HepG2 (cell line): ENCODE data around the gene FAM117A. TPM values are rescaled to one million over a fixed set of nuclear protein-coding genes. Genes with fewer than 3 reads are reported as not detected.

ENCODE experiments used
- PCBP2 ChIP-seq: fragments of 200-400 bp; formaldehyde crosslinking; optimal IDR thresholded peaks from 2 replicates; pipeline ENCODE3; 2018; ENCODE audit warnings: low read length, low read depth; ENCODE audit not compliant: poor library complexity, severe bottlenecking
- RBAK ChIP-seq: sonication (generic); formaldehyde crosslinking; IDR thresholded peaks from 2 replicates; pipeline ENCODE4 v1.5.1; 2020; ENCODE audit warnings: mild to moderate bottlenecking, missing genetic modification reagents
- SMYD3 ChIP-seq: sonication (generic); formaldehyde crosslinking; IDR thresholded peaks from 2 replicates; pipeline ENCODE4 v1.8.1; 2023; ENCODE audit warnings: mild to moderate bottlenecking, missing genetic modification reagents
- ZNF143 ChIP-seq: sonication (generic); formaldehyde crosslinking; IDR thresholded peaks from 2 replicates; pipeline ENCODE4 v1.4.0; 2020; ENCODE audit warnings: missing genetic modification reagents
- ZNF331 ChIP-seq: sonication (generic); formaldehyde crosslinking; IDR thresholded peaks from 2 replicates; pipeline ENCODE4 v1.4.0; 2020; ENCODE audit warnings: missing genetic modification reagents
- ZNF446 ChIP-seq: sonication (generic); formaldehyde crosslinking; IDR thresholded peaks from 2 replicates; pipeline ENCODE4 v1.5.0; 2020; ENCODE audit warnings: mild to moderate bottlenecking, missing genetic modification reagents
- polyA plus RNA-seq, 8 experiments: library from polyadenylated mRNA; depleted of rRNA in 3 of 8; stranded (reverse) in 7 of 8; unstranded in 1 of 8; fragments of >200 nt; fragmentation: Illumina TruSeq in 4 of 8; extraction: Trizol in 4 of 8; gene quantifications; 2 replicates each; pipeline versions ENCODE4 v1.2.1 to v1.2.3, GENCODE V29; 2011 to 2016; ENCODE audit warnings: low read depth in 4 of 8, missing spikeins in 1 of 8, mixed read lengths in 1 of 8; ENCODE audit not compliant: insufficient read depth in 1 of 8
- total RNA-seq, 5 experiments: library from RNA; depleted of rRNA; stranded (reverse); fragments of >200 nt; fragmentation: Illumina TruSeq; extraction: Trizol; gene quantifications; 2 replicates each; pipeline ENCODE4 v1.2.3, GENCODE V29; 2016; ENCODE audit warnings: low read depth in 1 of 5
- TF ChIP-seq, protein P1 (sequence below): sonication (generic); formaldehyde crosslinking; IDR thresholded peaks from 2 replicates; pipeline ENCODE4 v1.5.0; 2020; ENCODE audit warnings: mild to moderate bottlenecking, missing genetic modification reagents, borderline replicate concordance
- TF ChIP-seq, protein P2 (sequence below): sonication (generic); formaldehyde crosslinking; IDR thresholded peaks from 2 replicates; pipeline ENCODE4 v1.4.0; 2020; ENCODE audit warnings: missing genetic modification reagents; ENCODE audit errors: not compliant biosample characterization
- TF ChIP-seq, protein P3 (sequence below): sonication (generic); formaldehyde crosslinking; IDR thresholded peaks from 2 replicates; pipeline ENCODE4 v1.4.0; 2020; ENCODE audit warnings: missing genetic modification reagents, borderline replicate concordance
- TF ChIP-seq, protein P4 (sequence below): sonication (generic); formaldehyde crosslinking; IDR thresholded peaks from 2 replicates; pipeline ENCODE4 v1.4.0; 2020; ENCODE audit warnings: mild to moderate bottlenecking, missing genetic modification reagents, borderline replicate concordance
- TF ChIP-seq, protein P5 (sequence below): IDR thresholded peaks from 2 replicates; pipeline ENCODE4 v1.6.1; 2018; ENCODE audit warnings: missing genetic modification reagents, mild to moderate bottlenecking, missing compliant biosample characterization
- TF ChIP-seq, protein P6 (sequence below): sonication (generic); formaldehyde crosslinking; conservative IDR thresholded peaks from 2 replicates; pipeline ENCODE4 v1.8.0; 2022; ENCODE audit warnings: missing genetic modification reagents

The FAM117A gene
- total and polyA plus RNA-seq, 2 of the 13 experiments (the other 11 are each of a cell fraction or from before 2014, with no cell fraction given), result 12.1 to 19.8 TPM

DNA sequence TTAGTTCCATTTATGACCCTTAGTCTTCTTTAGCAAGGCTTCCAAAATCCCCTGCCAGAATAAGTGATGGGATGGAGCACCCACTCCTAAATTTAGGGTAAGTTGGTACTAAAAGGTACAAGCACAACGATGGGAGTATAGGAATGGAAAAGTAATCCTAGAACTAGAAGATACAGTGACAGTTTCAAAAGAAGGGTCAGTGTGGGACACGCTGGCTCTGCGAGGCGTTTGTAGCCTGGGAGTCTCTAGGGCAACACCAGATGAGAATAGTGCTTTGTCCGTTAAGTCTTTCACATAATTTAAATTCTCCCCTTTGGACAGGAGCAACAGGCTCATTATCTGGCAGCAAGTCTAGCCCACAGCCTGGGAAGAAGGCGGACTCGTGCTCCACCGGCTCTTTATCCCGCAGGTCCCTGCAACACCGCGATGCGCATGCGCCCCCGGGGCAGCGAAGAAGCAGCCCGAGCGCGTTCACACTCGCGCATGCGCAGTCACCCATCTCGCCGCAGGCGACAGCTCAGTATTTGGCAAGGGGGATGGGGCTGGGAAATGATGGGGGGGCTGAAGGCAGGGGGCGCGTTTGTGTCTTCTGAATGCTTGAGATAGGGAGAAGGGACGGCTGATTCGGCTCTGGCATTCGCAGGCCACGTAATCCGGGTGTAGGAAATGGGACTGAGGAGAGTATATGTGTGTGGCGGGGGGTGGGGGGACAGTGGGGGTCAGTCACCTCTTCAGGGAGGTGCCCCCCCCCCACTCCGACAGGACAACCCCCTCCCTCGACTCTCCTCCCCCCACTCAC lies 86.6 kb downstream of the FAM117A start (continued):
- TF ChIP-seq, protein P1, sequence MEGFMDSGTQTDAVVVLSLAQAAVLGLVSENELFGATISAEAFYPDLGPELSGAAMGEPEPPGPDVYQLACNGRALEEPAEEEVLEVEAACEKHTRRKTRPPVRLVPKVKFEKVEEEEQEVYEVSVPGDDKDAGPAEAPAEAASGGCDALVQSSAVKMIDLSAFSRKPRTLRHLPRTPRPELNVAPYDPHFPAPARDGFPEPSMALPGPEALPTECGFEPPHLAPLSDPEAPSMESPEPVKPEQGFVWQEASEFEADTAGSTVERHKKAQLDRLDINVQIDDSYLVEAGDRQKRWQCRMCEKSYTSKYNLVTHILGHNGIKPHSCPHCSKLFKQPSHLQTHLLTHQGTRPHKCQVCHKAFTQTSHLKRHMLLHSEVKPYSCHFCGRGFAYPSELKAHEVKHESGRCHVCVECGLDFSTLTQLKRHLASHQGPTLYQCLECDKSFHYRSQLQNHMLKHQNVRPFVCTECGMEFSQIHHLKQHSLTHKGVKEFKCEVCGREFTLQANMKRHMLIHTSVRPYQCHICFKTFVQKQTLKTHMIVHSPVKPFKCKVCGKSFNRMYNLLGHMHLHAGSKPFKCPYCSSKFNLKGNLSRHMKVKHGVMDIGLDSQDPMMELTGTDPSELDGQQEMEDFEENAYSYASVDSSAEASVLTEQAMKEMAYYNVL (CRISPR knock-in tag), result no peak
- no peak for TF ChIP-seq SMYD3 (CRISPR knock-in tag)
- TF ChIP-seq, protein P2, sequence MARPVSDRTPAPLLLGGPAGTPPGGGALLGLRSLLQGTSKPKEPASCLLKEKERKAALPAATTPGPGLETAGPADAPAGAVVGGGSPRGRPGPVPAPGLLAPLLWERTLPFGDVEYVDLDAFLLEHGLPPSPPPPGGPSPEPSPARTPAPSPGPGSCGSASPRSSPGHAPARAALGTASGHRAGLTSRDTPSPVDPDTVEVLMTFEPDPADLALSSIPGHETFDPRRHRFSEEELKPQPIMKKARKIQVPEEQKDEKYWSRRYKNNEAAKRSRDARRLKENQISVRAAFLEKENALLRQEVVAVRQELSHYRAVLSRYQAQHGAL (CRISPR knock-in tag), result no peak
- TF ChIP-seq RBAK (CRISPR knock-in tag), result no peak
- TF ChIP-seq, protein P3, sequence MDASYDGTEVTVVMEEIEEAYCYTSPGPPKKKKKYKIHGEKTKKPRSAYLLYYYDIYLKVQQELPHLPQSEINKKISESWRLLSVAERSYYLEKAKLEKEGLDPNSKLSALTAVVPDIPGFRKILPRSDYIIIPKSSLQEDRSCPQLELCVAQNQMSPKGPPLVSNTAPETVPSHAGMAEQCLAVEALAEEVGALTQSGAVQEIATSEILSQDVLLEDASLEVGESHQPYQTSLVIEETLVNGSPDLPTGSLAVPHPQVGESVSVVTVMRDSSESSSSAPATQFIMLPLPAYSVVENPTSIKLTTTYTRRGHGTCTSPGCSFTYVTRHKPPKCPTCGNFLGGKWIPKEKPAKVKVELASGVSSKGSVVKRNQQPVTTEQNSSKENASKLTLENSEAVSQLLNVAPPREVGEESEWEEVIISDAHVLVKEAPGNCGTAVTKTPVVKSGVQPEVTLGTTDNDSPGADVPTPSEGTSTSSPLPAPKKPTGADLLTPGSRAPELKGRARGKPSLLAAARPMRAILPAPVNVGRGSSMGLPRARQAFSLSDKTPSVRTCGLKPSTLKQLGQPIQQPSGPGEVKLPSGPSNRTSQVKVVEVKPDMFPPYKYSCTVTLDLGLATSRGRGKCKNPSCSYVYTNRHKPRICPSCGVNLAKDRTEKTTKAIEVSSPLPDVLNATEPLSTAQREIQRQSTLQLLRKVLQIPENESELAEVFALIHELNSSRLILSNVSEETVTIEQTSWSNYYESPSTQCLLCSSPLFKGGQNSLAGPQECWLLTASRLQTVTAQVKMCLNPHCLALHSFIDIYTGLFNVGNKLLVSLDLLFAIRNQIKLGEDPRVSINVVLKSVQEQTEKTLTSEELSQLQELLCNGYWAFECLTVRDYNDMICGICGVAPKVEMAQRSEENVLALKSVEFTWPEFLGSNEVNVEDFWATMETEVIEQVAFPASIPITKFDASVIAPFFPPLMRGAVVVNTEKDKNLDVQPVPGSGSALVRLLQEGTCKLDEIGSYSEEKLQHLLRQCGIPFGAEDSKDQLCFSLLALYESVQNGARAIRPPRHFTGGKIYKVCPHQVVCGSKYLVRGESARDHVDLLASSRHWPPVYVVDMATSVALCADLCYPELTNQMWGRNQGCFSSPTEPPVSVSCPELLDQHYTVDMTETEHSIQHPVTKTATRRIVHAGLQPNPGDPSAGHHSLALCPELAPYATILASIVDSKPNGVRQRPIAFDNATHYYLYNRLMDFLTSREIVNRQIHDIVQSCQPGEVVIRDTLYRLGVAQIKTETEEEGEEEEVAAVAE (CRISPR knock-in tag), result no peak
- TF ChIP-seq ZNF446, result no peak
- TF ChIP-seq, protein P4, sequence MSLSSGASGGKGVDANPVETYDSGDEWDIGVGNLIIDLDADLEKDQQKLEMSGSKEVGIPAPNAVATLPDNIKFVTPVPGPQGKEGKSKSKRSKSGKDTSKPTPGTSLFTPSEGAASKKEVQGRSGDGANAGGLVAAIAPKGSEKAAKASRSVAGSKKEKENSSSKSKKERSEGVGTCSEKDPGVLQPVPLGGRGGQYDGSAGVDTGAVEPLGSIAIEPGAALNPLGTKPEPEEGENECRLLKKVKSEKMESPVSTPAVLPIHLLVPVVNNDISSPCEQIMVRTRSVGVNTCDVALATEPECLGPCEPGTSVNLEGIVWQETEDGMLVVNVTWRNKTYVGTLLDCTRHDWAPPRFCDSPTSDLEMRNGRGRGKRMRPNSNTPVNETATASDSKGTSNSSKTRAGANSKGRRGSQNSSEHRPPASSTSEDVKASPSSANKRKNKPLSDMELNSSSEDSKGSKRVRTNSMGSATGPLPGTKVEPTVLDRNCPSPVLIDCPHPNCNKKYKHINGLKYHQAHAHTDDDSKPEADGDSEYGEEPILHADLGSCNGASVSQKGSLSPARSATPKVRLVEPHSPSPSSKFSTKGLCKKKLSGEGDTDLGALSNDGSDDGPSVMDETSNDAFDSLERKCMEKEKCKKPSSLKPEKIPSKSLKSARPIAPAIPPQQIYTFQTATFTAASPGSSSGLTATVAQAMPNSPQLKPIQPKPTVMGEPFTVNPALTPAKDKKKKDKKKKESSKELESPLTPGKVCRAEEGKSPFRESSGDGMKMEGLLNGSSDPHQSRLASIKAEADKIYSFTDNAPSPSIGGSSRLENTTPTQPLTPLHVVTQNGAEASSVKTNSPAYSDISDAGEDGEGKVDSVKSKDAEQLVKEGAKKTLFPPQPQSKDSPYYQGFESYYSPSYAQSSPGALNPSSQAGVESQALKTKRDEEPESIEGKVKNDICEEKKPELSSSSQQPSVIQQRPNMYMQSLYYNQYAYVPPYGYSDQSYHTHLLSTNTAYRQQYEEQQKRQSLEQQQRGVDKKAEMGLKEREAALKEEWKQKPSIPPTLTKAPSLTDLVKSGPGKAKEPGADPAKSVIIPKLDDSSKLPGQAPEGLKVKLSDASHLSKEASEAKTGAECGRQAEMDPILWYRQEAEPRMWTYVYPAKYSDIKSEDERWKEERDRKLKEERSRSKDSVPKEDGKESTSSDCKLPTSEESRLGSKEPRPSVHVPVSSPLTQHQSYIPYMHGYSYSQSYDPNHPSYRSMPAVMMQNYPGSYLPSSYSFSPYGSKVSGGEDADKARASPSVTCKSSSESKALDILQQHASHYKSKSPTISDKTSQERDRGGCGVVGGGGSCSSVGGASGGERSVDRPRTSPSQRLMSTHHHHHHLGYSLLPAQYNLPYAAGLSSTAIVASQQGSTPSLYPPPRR (CRISPR knock-in tag), result peak; percentile 6; the same call in 1 of the 2 replicates
- TF ChIP-seq, protein P5, sequence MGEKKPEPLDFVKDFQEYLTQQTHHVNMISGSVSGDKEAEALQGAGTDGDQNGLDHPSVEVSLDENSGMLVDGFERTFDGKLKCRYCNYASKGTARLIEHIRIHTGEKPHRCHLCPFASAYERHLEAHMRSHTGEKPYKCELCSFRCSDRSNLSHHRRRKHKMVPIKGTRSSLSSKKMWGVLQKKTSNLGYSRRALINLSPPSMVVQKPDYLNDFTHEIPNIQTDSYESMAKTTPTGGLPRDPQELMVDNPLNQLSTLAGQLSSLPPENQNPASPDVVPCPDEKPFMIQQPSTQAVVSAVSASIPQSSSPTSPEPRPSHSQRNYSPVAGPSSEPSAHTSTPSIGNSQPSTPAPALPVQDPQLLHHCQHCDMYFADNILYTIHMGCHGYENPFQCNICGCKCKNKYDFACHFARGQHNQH (CRISPR knock-in tag), result no peak; the same call in 1 of the 2 replicates
- no peak for TF ChIP-seq ZNF331 (CRISPR knock-in tag)
- TF ChIP-seq, protein P6, sequence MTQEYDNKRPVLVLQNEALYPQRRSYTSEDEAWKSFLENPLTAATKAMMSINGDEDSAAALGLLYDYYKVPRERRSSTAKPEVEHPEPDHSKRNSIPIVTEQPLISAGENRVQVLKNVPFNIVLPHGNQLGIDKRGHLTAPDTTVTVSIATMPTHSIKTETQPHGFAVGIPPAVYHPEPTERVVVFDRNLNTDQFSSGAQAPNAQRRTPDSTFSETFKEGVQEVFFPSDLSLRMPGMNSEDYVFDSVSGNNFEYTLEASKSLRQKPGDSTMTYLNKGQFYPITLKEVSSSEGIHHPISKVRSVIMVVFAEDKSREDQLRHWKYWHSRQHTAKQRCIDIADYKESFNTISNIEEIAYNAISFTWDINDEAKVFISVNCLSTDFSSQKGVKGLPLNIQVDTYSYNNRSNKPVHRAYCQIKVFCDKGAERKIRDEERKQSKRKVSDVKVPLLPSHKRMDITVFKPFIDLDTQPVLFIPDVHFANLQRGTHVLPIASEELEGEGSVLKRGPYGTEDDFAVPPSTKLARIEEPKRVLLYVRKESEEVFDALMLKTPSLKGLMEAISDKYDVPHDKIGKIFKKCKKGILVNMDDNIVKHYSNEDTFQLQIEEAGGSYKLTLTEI (CRISPR knock-in tag), result no peak
- TF ChIP-seq ZNF143 (CRISPR knock-in tag), result no peak; the same call in 1 of the 2 replicates
- no peak for TF ChIP-seq PCBP2
